Tibial nerve (tissue), 4 donors: ENCODE results near the gene TEX26.
"Not testable (repeated sequence)": the region's sequence is repeated elsewhere in the genome, so short reads cannot be mapped to it uniquely, and the experiment has no call there.

ENCODE experiments used
- CTCF ChIP-seq, 5 experiments: fragments of 200-600 bp in 3 of 5; fragments of 450-650 bp in 2 of 5; sonication (generic) in 3 of 5; IDR thresholded peaks; one replicate each; pipeline ENCODE4 v1.5.1; 2016 to 2019; ENCODE audit warnings: antibody characterized with exemption in 5 of 5, mild to moderate bottlenecking in 3 of 5, moderate library complexity in 2 of 5
- EP300 ChIP-seq, 2 donors: sonication (generic); formaldehyde crosslinking; IDR thresholded peaks; one replicate each; pipeline ENCODE4 v1.6.1; 2017; ENCODE audit warnings: antibody characterized with exemption in 2 of 2, mild to moderate bottlenecking in 1 of 2

DNA sequence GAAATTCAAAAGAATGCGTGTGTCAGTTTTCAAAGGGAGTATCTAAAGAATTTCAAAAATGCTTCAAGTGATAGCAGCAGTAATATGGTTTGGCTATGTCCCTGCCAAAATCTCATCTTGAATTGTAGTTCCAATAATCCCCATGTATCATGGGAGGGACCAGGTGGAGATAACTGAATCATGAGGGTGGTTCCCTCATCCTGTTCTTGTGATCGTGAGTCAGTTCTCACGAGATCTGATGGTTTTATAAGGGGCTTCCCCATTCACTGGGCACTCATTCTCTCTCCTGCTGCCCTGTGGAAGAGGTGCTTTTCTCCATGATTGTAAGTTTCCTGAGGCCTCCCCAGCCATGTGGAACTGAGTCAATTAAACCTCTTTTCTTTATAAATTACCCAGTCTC, 5.3 kb upstream of the TEX26 start:
- not testable (repeated sequence) for TF ChIP-seq EP300, CTCF (IDR thresholded peaks at IDR 0.05)
